DMS79 (cell line): ENCODE results near the gene ZNF304.
"Not testable (repeated sequence)": the region's sequence is repeated elsewhere in the genome, so short reads cannot be mapped to it uniquely, and the experiment has no call there.

Experiments used
- DNase-seq: peaks from one replicate; lab custom pipeline; 2025; lab: John Stamatoyannopoulos, UW

ZNF304 gene

GRCh38 chr19:57362419-57362818, 11.3 kb downstream of the ZNF304 start:
- no peak for DNase-seq

DNA sequence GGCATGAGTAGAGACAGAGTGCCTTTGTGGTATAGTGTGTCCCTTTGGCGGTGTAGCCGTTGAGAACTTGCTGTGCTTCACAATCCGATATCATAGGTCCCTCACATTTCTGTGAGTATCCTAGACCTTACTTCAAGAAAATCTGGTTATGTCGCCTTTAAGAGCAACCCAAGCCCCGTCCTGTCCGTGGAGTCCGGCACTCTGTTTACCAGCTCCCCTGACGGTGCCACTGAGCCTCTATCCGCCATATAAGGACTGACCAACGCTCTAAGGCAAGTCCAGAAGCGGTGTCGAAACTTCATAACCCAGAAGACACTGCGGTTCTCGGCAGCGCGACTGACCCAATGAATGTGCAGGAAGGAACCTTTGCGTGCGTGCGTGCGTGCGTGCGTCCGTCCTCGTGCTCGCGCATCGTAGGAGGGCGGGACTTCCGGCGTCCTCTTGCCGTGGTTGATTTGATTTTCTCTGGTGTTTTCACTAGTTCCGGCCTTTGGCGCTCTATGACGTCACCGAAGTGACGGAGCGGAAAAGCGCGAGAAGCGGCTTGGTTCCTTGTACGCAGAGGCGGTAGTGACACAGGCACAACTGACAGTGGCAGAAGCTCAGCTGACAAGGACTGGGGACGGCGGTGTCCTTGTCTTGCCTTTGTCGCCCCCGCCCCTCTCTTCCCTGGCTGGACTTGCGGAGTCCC, 12.1 kb downstream of the ZNF304 start, which contains the start of the genes TRAPPC2B and ZNF547:
Gene TRAPPC2B (plus strand): TSS at position 555 of the 691 bp plus-strand sequence. CDS start 1,283 bp downstream, outside the sequence.
Gene ZNF547 (plus strand): TSS at position 555 of the 691 bp plus-strand sequence. CDS start 5,005 bp downstream, outside the sequence.
- peak; percentile 96 for DNase-seq

DNA sequence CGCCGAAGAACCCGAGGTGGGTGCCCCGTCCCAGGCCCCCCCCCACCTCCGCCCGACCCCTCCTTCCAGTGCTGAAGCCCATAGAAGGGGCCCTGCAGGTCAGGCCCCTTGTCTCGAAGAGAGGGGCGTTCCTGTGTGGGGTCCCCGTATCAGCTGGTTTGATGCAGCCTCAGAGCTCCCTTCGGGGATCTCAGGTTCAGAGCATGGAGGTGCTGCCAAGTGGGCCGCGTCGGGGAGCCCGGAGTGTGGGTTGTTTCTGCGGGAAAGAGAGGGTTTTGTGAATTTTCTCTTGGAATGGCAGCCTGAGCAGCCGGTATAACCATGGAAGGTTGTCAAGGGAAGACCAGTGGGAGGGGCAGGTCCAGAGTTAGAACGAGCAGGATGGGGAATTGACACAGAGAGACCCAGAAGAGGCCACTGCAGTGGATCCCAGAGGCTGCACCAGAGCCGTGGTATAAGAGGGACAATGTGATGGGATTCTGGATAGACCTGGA, 12.7 kb downstream of the ZNF304 start:
- DNase-seq, result no peak

- no peak for DNase-seq
Measured at GRCh38 chr19:57366776-57367175, 15.7 kb downstream of the ZNF304 start.

- no peak for DNase-seq
Measured at GRCh38 chr19:57374179-57374578, 23.1 kb downstream of the ZNF304 start.

DNA sequence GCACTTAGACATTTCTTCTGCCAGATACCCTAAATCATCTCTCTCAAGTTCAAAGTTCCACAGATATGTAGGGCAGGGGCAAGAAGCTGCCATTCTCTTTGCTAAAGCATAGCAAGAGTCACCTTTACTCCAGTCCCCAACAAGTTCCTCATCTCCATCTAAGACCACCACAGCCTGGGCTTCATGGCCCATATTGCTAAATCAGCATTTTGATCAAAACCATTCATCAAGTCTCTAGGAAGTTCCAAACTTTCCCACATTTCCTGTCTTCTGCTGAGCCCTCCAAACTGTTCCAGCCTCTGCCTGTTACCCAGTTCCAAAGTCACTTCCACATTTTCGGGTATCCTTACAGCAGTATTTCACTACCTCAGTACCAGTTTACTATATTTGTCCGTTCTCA, 23.6 kb downstream of the ZNF304 start:
- not testable (repeated sequence) for DNase-seq

GRCh38 chr19:57376151-57376550, 25.1 kb downstream of the ZNF304 start:
- DNase-seq, result no peak

GRCh38 chr19:57377498-57378146, 26.6 kb downstream of the ZNF304 start:
- DNase-seq, result no peak

GRCh38 chr19:57380923-57381322, 29.9 kb downstream of the ZNF304 start:
- DNase-seq, result no peak

DNA sequence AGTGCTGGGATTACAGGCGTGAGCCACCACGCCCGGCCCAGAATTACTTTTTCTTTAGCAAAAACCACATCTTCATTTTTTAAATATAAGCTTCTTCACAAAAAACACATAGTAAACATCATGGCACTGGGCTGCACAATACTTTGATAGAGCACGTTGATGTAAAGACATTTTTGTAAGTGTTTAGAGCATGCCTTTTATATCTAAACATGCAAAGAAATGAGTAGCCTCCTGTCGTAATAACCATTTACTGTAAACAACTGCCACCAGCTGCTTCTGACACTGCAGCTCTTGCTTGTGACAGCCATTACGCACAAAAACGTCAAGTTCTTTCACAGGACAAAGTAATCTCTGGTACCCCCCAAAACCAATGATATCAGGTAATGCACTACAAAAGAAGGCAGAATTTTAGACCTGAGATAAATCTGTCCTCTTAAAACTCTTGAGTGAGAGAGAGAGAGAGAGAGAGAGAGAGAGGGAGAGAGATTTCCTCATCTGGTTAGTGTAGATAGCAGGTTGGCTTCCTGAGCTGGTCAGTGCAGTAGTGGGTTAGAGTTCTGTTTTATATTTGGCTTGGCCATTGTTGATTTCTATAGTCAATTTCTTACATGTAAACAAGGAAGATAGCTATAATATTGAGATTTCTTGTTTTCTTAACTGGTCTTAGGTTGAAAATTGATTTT, 31.9 kb downstream of the ZNF304 start:
- no peak for DNase-seq

- DNase-seq, result no peak
Measured at GRCh38 chr19:57389194-57389729, 38.2 kb downstream of the ZNF304 start.

GRCh38 chr19:57389730-57390598, 38.9 kb downstream of the ZNF304 start, which contains the start of gene ZNF548:
ZNF548 (plus strand) TSS chr19:57389854; CDS start chr19:57390100, 246 bp downstream.
- DNase-seq, result peak; percentile 98

DNA sequence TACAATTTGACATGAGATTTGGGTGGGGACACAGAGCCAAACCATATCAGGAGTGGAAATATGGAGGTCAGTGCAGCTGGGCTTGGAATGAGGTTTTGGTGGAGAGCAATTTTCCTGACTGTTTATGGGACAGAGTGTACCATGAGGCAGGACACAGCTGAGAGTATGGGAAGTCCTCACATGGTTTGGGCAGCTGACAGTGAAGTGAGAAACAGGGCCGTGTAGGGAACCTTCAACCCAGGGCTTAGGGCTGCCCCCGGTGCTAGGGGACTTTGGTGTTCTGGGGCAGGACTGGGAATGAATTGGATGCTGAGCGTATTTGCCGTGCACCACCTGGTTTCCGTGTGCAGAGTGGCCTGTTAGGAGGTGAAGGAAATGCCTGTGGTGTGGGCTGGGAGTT, 44.6 kb downstream of the ZNF304 start:
- DNase-seq, result no peak

DNA sequence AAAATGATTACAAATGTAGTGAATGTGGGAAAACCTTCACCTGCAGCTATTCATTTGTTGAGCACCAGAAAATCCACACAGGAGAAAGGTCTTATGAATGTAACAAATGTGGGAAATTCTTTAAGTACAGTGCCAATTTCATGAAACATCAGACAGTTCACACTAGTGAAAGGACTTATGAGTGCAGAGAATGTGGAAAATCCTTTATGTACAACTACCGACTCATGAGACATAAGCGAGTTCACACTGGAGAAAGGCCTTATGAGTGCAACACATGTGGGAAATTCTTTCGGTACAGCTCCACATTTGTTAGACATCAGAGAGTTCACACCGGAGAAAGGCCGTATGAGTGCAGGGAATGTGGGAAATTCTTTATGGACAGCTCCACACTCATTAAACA, 47.8 kb downstream of the ZNF304 start:
- DNase-seq, result no peak

DNA sequence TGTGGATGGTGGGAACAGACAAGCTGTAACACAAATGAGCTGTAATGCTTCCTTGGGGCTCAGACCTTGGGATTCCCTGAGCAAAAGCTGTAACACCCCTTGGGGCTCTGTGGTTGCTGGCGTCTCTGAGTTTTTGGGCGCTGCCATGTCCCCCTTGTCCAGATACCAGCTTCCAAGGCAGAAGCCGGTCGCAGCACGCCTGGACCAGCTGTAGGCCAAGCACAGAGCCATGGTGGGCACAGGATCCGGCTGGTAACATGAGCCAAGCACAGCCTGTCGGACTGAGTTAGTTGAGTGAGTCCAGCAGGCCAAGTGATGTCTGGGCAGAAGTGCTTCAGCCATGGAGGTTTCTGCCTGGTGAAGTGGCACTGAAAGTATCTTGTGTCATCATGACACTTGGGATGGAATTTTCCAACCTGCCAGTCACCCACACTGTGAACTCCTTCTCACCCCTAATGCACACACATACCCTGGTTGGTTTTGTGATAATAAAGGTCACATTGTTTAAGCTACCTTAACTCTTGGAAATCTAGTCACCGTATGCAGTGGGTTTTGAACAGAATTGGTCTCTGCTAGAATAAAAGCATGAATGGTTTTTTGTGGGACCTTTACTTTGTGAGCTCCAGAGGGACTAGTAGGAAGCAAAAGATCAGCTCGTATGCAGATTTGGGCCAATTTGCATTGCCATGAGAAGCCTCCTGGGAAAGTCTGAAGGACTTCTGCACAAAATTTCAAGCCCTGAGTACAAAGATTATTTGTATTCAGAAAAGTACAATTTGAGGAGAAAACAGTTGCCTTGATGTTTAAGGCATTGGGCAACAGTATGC, 52.9 kb downstream of the ZNF304 start:
- DNase-seq, result no peak

- peak; percentile 36 for DNase-seq
Measured at GRCh38 chr19:57406516-57407123, 55.5 kb downstream of the ZNF304 start.
